GM12878 (cell line): ENCODE results near the gene HSPA1B. TPM values are rescaled to one million over a fixed set of nuclear protein-coding genes. Genes with fewer than 3 reads are reported as not detected.
A peak's percentile ranks its signal among the peaks of the same experiment; 100 is the strongest.
"Not testable (repeated sequence)": the region's sequence is repeated elsewhere in the genome, so short reads cannot be mapped to it uniquely, and the experiment has no call there.

ENCODE experiments used
- ATAC-seq: fragments of 200-7000 bp; cut with Tn5 transposase; 3 replicates; pipeline ENCODE4 v1.9.1; 2020; ENCODE audit warnings: mild to moderate bottlenecking, moderate library complexity
- BruUV-seq: library from RNA; stranded (reverse); fragments of 400-500 nt; replicated peaks from 2 replicates; lab custom pipeline; 2021; lab: Mats Ljungman, UMichigan
- CTCF ChIA-PET: fragments of 300-600 bp; sonication (Branson Sonifier 250); formaldehyde crosslinking; extraction: SDS; loops from one replicate; lab custom pipeline; 2021; ENCODE audit warnings: inconsistent platforms; lab: Yijun Ruan, JAX
- POLR2A ChIA-PET: fragments of 350-600 bp; formaldehyde crosslinking; extraction: SDS; loops from one replicate; lab custom pipeline; 2021; ENCODE audit warnings: inconsistent platforms; lab: Charles Lee
- RAD21 ChIA-PET: fragments of 300-600 bp; sonication (Branson Sonifier 250); formaldehyde crosslinking; loops from one replicate; lab custom pipeline; 2023; ENCODE audit warnings: antibody characterized with exemption; ENCODE audit not compliant: unreplicated experiment; lab: Charles Lee
- SMC1A ChIA-PET: fragments of 300-600 bp; sonication (Branson Sonifier 250); formaldehyde crosslinking; loops from one replicate; lab custom pipeline; 2023; ENCODE audit not compliant: unreplicated experiment, uncharacterized antibody; lab: Charles Lee
- DNase-seq: peaks from one replicate; pipeline ENCODE4 v3.0.0-alpha.2; 2011; ENCODE audit warnings: low read depth, low spot score
- FAIRE-seq: peaks from 3 replicates; lab custom pipeline; 2011; peaks lifted over from hg19 to GRCh38; lab: Jason Lieb, UNC
- H2AFZ ChIP-seq: 2 replicates; pipeline ENCODE4 v1.6.0; 2011; ENCODE audit warnings: low read depth, low read length, control low read depth; ENCODE audit not compliant: control insufficient read depth
- H3K27ac ChIP-seq: 2 replicates; pipeline ENCODE4 v1.5.1; 2011; ENCODE audit warnings: control low read depth; ENCODE audit not compliant: control insufficient read depth, insufficient read depth
- H3K27me3 ChIP-seq, 2 experiments: replicated peaks in 1 of 2; 2 replicates each; pipeline versions ENCODE4 v1.6.0 to v1.6.1; 2011; ENCODE audit warnings: low read length in 1 of 2; ENCODE audit not compliant: control insufficient read depth in 2 of 2, insufficient read depth in 2 of 2
- H3K36me3 ChIP-seq, 2 experiments: 2 replicates each; pipeline ENCODE4 v1.5.1; 2011; ENCODE audit warnings: low read length in 1 of 2; ENCODE audit not compliant: control insufficient read depth in 2 of 2, insufficient read depth in 2 of 2
- H3K4me1 ChIP-seq: 2 replicates; pipeline ENCODE4 v1.6.1; 2011; ENCODE audit warnings: mild to moderate bottlenecking, low read length, moderate library complexity, mixed read lengths; ENCODE audit not compliant: control insufficient read depth, insufficient read depth
- H3K4me2 ChIP-seq: 2 replicates; pipeline ENCODE4 v1.6.0; 2011; ENCODE audit warnings: control low read depth; ENCODE audit not compliant: control insufficient read depth, insufficient read depth
- H3K4me3 ChIP-seq: fragments of 200-600 bp; sonication (generic); 2 replicates; pipeline ENCODE4 v1.5.1; 2016
- H3K79me2 ChIP-seq: 2 replicates; pipeline ENCODE4 v1.6.0; 2011; ENCODE audit warnings: low read length; ENCODE audit not compliant: control insufficient read depth, insufficient read depth
- H3K9ac ChIP-seq: 2 replicates; pipeline ENCODE4 v1.8.0; 2011; ENCODE audit warnings: low read length, control low read depth, mixed read lengths; ENCODE audit not compliant: control insufficient read depth, insufficient read depth
- H3K9me3 ChIP-seq: replicated peaks from 3 replicates; pipeline ENCODE4 v1.5.1; 2011; ENCODE audit warnings: mild to moderate bottlenecking, low read length; ENCODE audit not compliant: control insufficient read depth, insufficient read depth
- H4K20me1 ChIP-seq: 2 replicates; pipeline ENCODE4 v1.6.0; 2011; ENCODE audit not compliant: control insufficient read depth, insufficient read depth
- ATF7 ChIP-seq: fragments of 450-650 bp; IDR thresholded peaks from 2 replicates; pipeline ENCODE4 v1.6.1; 2016; ENCODE audit warnings: low read depth, mild to moderate bottlenecking
- SIX5 ChIP-seq: IDR thresholded peaks from 2 replicates; pipeline ENCODE4 v1.6.1; 2011; ENCODE audit warnings: mild to moderate bottlenecking, low read depth, low read length, moderate library complexity; ENCODE audit not compliant: severe bottlenecking
- SREBF2 ChIP-seq: IDR thresholded peaks from 2 replicates; pipeline ENCODE4 v1.6.1; 2012; ENCODE audit warnings: mild to moderate bottlenecking, low read length
- STAT1 ChIP-seq: fragments of 450-650 bp; conservative IDR thresholded peaks from 2 replicates; pipeline ENCODE4 v1.6.1; 2014; ENCODE audit warnings: antibody characterized with exemption, mild to moderate bottlenecking
- WGBS: methylation state at CpG from one replicate; pipeline ENCODE4 v1.1.6; 2016; ENCODE audit warnings: low lambda C conversion rate; ENCODE audit not compliant: insufficient replicate concordance, insufficient coverage; ENCODE audit errors: missing lambda C conversion rate; 5-methylcytosine and 5-hydroxymethylcytosine counted together
- in situ Hi-C: fragments of 300-500 bp; cut with MboI; formaldehyde crosslinking; loops from 9 replicates; pipeline ENCODE4 v1.14.3; 2018; ENCODE audit warnings: mixed read lengths
- intact Hi-C: fragments of 100-400 bp; cut with micrococcal nuclease; formaldehyde crosslinking; loops from one replicate; pipeline ENCODE4 v1.14.2; 2022; ENCODE audit not compliant: unreplicated experiment
- polyA plus RNA-seq, 11 experiments: library from polyadenylated mRNA; depleted of rRNA in 4 of 11; unstranded in 6 of 11; stranded (reverse) in 5 of 11; fragments of >200 nt; fragmentation: Nextera tagmentation in 4 of 11; fragmentation: Illumina TruSeq in 1 of 11; extraction: Ambion mirVana in 4 of 11; extraction: Trizol in 1 of 11; gene quantifications; 1 replicate in 1 of 11; 2 replicates in 10 of 11; pipeline versions ENCODE4 v1.2.1 to v1.2.3, GENCODE V29; 2011 to 2016; ENCODE audit warnings: inconsistent platforms in 2 of 11, missing spikeins in 2 of 11, low read depth in 1 of 11
- total RNA-seq, 4 experiments: library from RNA; depleted of rRNA in 3 of 4; stranded (reverse); fragments of >200 nt in 3 of 4; fragmentation: Illumina TruSeq in 1 of 4; extraction: Trizol in 1 of 4; gene quantifications; 2 replicates each; pipeline versions ENCODE4 v1.2.1 to v1.2.3, GENCODE V29; 2013 to 2021
- TF ChIP-seq, protein P1 (sequence below): fragments of 450-650 bp; formaldehyde crosslinking; IDR thresholded peaks from 2 replicates; pipeline ENCODE4 v1.5.0; 2022; ENCODE audit warnings: mild to moderate bottlenecking, missing genetic modification characterization

Gene HSPA1B
- total and polyA plus RNA-seq, 10 of the 15 experiments (the other 5 are each of a cell fraction or from before 2014, with no cell fraction given): 0.11 to 40.5 (median 12.8) TPM

DNA sequence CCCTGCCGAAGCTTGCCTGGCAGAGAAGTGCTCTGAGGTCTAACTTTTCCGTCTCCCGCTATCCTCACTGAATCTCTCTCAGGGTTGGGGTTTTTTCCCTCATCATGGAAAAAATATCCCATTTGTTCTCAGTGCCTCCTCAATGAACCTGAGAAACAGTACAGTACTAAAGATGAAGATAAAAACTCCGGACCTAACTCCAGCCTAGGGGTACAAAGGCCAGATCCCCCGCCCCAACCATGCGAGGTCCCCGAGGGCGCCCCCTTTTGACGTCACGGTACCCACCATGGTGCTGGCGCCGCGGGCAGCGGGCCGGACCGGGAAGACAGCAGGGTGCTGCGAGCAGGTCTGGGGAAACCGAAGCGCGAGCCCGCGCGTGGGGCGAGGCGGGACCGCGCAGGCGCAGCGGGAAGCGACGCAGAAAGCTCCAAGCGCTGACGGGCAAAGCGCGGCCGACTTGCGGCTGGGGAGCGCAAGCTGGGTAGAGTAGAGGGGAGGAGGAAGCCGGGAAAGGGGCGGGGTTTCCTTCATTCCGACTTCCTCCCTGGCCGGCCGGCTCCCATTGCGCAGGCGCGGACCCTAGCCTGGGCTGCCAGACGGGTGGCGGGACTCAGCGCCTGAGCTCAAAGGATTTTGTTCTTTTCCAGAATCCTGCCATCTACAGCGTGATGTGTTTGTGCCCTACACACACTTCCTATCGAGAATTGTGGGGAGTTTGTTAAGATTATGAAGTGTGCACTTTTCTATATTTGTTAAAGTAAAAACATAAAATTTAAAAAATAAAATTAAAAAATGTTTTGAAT lies 20.9 kb upstream of the HSPA1B start, which contains the start of gene LSM2 (continued):
- TF ChIP-seq, protein P1, sequence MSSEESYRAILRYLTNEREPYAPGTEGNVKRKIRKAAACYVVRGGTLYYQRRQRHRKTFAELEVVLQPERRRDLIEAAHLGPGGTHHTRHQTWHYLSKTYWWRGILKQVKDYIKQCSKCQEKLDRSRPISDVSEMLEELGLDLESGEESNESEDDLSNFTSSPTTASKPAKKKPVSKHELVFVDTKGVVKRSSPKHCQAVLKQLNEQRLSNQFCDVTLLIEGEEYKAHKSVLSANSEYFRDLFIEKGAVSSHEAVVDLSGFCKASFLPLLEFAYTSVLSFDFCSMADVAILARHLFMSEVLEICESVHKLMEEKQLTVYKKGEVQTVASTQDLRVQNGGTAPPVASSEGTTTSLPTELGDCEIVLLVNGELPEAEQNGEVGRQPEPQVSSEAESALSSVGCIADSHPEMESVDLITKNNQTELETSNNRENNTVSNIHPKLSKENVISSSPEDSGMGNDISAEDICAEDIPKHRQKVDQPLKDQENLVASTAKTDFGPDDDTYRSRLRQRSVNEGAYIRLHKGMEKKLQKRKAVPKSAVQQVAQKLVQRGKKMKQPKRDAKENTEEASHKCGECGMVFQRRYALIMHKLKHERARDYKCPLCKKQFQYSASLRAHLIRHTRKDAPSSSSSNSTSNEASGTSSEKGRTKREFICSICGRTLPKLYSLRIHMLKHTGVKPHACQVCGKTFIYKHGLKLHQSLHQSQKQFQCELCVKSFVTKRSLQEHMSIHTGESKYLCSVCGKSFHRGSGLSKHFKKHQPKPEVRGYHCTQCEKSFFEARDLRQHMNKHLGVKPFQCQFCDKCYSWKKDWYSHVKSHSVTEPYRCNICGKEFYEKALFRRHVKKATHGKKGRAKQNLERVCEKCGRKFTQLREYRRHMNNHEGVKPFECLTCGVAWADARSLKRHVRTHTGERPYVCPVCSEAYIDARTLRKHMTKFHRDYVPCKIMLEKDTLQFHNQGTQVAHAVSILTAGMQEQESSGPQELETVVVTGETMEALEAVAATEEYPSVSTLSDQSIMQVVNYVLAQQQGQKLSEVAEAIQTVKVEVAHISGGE (CRISPR knock-in tag): no peak
- TF ChIP-seq SIX5 (no peak), STAT1 (0 out of 2 replicates have a peak, but pooled peaks have one; percentile 81), ATF7 (peak; percentile 40; the same call in 1 of the 2 replicates), SREBF2 (no peak)

DNA sequence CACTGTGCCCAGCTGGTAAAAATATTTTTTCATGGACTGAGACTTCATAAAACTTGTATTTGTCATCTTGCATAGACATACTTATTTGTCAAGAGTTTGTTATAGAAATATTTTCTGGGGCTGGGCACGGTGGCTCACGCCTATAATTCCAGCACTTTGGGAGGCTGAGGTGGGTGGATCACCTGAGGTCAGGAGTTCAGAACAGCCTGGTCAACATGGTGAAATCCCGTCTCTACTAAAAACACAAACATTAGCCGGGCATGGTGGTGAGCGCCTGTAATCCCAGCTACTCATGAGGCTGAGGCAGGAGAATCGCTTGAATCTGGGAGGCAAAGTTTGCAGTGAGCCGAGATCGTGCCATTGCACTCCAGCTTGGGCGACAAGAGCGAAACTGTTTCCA lies 18.9 kb upstream of the HSPA1B start:
- H3K4me2 ChIP-seq, H3K27me3 ChIP-seq, H3K36me3 ChIP-seq, H2AFZ ChIP-seq, in situ Hi-C loops, ATAC-seq, H3K27ac ChIP-seq, intact Hi-C loops, RAD21 ChIA-PET, H4K20me1 ChIP-seq, H3K9me3 ChIP-seq, FAIRE-seq, DNase-seq, BruUV-seq, H3K9ac ChIP-seq, H3K4me3 ChIP-seq: not testable (repeated sequence)
- ChIA-PET POLR2A (interaction anchor here (0.6 to 0.9 kb wide), 7 partner anchors 11 to 1039 kb away, joined by 3 to 6 read pairs (median 3); partner anchors contain the start of gene MSH5), CTCF (interaction anchor here (1.7 kb wide), 1 partner anchor 36 kb away, joined by 3 read pairs; no protein-coding TSS in a partner anchor), SMC1A (interaction anchor here (1.2 to 3.8 kb wide), 2 partner anchors 18 to 78 kb away, joined by 3 to 22 read pairs; partner anchors contain the start of gene HSPA1B)
- peaks cover 15% of the 10 kb centered on the region for H3K79me2 ChIP-seq
- H3K4me1 ChIP-seq: peaks cover 22% of the 10 kb centered on the region
- WGBS: 96% methylated on average over 10 of the region's 10 CpGs
